ENCODE results near the gene IGF2R. TPM values are rescaled to one million over a fixed set of nuclear protein-coding genes. Genes with fewer than 3 reads are reported as not detected.

IGF2R gene
- total and polyA plus RNA-seq, 2 of the 13 experiments (the other 11 are each of a cell fraction or from before 2014, with no cell fraction given) = 38.3 to 70.0 TPM

DNA sequence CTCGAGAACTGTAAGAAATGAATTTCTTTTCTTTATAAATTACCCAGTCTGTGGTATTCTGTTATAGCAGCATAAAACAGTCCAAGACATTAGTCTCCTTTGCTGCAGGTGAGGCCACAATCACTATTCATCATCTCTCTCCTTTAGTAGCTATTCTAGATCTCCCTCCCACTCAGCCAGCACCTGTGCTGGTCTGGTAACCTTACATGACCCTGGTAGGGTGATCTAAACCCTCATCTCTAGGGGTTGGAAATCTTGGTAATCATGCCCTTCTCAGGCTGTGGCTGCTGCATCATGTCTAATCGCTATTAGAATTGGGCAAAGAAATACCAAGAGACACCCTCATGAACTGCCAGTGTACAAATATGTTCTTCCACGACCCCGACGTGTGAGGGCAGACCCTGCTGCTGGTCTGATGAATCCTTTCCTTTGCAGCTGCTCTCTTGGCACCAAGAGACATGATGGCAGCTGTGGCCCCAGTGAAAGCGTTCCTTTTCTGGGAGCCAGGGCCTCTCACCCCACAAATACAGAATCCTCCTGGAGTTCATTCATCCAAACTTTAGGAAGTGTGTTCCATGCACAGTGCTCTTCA, 23.0 kb upstream of the IGF2R start:
- peaks cover 19% of the 10 kb centered on the region for H3K9me3 ChIP-seq (ENCODE audit: low read length)
- peaks cover 18% of the 10 kb centered on the region for H3K4me1 ChIP-seq (ENCODE audit: insufficient read depth, low read length)
- FAIRE-seq = no peak
- H3K27ac ChIP-seq (ENCODE audit: extremely low read length, insufficient read depth, low read length) = no peak overlapping the region
- TF ChIP-seq, protein P1, sequence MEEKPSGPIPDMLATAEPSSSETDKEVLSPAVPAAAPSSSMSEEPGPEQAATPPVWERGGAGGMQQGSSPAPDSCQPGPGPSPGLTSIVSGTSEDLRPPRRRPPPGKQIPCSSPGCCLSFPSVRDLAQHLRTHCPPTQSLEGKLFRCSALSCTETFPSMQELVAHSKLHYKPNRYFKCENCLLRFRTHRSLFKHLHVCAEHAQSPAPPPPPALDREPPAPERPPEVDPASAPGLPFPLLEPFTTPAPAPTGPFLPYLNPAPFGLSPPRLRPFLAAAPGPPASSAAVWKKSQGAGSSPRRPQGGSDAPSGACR (CRISPR knock-in tag; IDR thresholded peaks at IDR 0.05) = no peak
- in situ Hi-C loops (cut with HindIII; ENCODE audit: extremely low pct_ligation_motif_present, low pct_unique_long_range_greater_than_20kb) (no loop called here), intact Hi-C loops (cut with micrococcal nuclease; ENCODE audit: unreplicated experiment) (no loop called here)
- H2AFZ ChIP-seq (ENCODE audit: low read length) = no peak overlapping the region
- no peak for DNase-seq (ENCODE audit: low spot score)
- 7% methylated on average over 6 of the region's 6 CpGs for WGBS (ENCODE audit: low lambda C conversion rate)
- no peaks in the 10 kb centered on the region for H3K79me2 ChIP-seq (ENCODE audit: insufficient read depth, low read length)
- H3K4me3 ChIP-seq (replicated peaks in 1 of 3; ENCODE audit: insufficient read depth in 1 of 3, low read depth in 2 of 3, low read length in 3 of 3) = no peak overlapping the region
- no peaks in the 10 kb centered on the region for H3K36me3 ChIP-seq (replicated peaks in 1 of 2; ENCODE audit: control insufficient read depth in 1 of 2, insufficient read depth in 2 of 2, low read length in 2 of 2)
- ChIA-PET CTCF (ENCODE audit: low intra/inter-chr PET ratio, low total read pairs) (no interaction called here), POLR2A (no interaction called here)
- no peak overlapping the region for H3K4me2 ChIP-seq (ENCODE audit: low read depth, low read length)
- no peaks in the 10 kb centered on the region for H4K20me1 ChIP-seq (ENCODE audit: insufficient read depth, low read length)
- H3K27me3 ChIP-seq (ENCODE audit: control insufficient read depth in 1 of 2, insufficient read depth in 2 of 2, low read length in 2 of 2) = peaks cover 1 to 18% of the 10 kb centered on the region in 2 experiments; a peak in 3 of 5 replicates
- no peak overlapping the region for H3K9ac ChIP-seq (ENCODE audit: insufficient read depth, low read depth, low read length)
- no TSS peak for BruUV-seq (replicated peaks)
- ATAC-seq = no peak

DNA sequence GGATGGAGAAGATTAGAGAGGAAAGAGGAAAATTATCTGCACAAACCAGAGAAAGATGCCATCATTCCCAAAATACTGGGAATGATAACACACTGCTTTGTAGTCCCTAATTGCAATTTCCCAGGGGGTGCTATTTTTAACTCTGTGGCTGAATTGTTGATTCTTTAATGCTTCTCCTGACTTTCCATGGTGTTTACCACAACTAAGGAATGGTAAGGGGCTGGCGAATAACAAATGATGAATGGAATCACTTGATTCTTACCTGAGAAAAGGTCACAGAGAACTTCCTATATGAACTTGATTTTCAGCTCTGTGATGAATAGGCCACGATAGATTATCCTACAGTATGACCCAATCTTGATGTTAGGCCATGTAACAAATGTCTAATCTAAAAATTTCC, 22.0 kb upstream of the IGF2R start:
- no peak overlapping the region for H2AFZ ChIP-seq (ENCODE audit: low read length)
- intact Hi-C loops (cut with micrococcal nuclease; ENCODE audit: unreplicated experiment) (no loop called here), in situ Hi-C loops (cut with HindIII; ENCODE audit: extremely low pct_ligation_motif_present, low pct_unique_long_range_greater_than_20kb) (no loop called here)
- WGBS (ENCODE audit: low lambda C conversion rate) = 2% methylated on average over 2 of the region's 2 CpGs
- no TSS peak for BruUV-seq (replicated peaks)
- FAIRE-seq (no peak), DNase-seq (ENCODE audit: low spot score) (no peak), ATAC-seq (no peak)
- no peak overlapping the region for H3K27ac ChIP-seq (ENCODE audit: extremely low read length, insufficient read depth, low read length)
- no peak overlapping the region for H3K9ac ChIP-seq (ENCODE audit: insufficient read depth, low read depth, low read length)
- no peak overlapping the region for H3K4me2 ChIP-seq (ENCODE audit: low read depth, low read length)
- H3K4me3 ChIP-seq (replicated peaks in 1 of 3; ENCODE audit: insufficient read depth in 1 of 3, low read depth in 2 of 3, low read length in 3 of 3) = no peak overlapping the region
- no peaks in the 10 kb centered on the region for H4K20me1 ChIP-seq (ENCODE audit: insufficient read depth, low read length)
- peaks cover 0 to 27% of the 10 kb centered on the region in 2 experiments for H3K27me3 ChIP-seq (ENCODE audit: control insufficient read depth in 1 of 2, insufficient read depth in 2 of 2, low read length in 2 of 2)
- no peaks in the 10 kb centered on the region for H3K79me2 ChIP-seq (ENCODE audit: insufficient read depth, low read length)
- CTCF ChIA-PET (ENCODE audit: low intra/inter-chr PET ratio, low total read pairs) = no interaction called here
- H3K9me3 ChIP-seq (ENCODE audit: low read length) = peaks cover 19% of the 10 kb centered on the region
- peaks cover 23% of the 10 kb centered on the region for H3K4me1 ChIP-seq (ENCODE audit: insufficient read depth, low read length)
- H3K36me3 ChIP-seq (replicated peaks in 1 of 2; ENCODE audit: control insufficient read depth in 1 of 2, insufficient read depth in 2 of 2, low read length in 2 of 2) = no peaks in the 10 kb centered on the region
- POLR2A ChIA-PET = no interaction called here
- TF ChIP-seq, protein P2, sequence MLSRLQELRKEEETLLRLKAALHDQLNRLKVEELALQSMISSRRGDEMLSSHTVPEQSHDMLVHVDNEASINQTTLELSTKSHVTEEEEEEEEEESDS (CRISPR knock-in tag; IDR thresholded peaks at IDR 0.05; ENCODE audit: borderline replicate concordance) = no peak
- TF ChIP-seq TEAD2 (CRISPR knock-in tag; IDR thresholded peaks at IDR 0.05) (no peak), MED1 (CRISPR knock-in tag; IDR thresholded peaks at IDR 0.05) (no peak)
- TF ChIP-seq, protein P3, sequence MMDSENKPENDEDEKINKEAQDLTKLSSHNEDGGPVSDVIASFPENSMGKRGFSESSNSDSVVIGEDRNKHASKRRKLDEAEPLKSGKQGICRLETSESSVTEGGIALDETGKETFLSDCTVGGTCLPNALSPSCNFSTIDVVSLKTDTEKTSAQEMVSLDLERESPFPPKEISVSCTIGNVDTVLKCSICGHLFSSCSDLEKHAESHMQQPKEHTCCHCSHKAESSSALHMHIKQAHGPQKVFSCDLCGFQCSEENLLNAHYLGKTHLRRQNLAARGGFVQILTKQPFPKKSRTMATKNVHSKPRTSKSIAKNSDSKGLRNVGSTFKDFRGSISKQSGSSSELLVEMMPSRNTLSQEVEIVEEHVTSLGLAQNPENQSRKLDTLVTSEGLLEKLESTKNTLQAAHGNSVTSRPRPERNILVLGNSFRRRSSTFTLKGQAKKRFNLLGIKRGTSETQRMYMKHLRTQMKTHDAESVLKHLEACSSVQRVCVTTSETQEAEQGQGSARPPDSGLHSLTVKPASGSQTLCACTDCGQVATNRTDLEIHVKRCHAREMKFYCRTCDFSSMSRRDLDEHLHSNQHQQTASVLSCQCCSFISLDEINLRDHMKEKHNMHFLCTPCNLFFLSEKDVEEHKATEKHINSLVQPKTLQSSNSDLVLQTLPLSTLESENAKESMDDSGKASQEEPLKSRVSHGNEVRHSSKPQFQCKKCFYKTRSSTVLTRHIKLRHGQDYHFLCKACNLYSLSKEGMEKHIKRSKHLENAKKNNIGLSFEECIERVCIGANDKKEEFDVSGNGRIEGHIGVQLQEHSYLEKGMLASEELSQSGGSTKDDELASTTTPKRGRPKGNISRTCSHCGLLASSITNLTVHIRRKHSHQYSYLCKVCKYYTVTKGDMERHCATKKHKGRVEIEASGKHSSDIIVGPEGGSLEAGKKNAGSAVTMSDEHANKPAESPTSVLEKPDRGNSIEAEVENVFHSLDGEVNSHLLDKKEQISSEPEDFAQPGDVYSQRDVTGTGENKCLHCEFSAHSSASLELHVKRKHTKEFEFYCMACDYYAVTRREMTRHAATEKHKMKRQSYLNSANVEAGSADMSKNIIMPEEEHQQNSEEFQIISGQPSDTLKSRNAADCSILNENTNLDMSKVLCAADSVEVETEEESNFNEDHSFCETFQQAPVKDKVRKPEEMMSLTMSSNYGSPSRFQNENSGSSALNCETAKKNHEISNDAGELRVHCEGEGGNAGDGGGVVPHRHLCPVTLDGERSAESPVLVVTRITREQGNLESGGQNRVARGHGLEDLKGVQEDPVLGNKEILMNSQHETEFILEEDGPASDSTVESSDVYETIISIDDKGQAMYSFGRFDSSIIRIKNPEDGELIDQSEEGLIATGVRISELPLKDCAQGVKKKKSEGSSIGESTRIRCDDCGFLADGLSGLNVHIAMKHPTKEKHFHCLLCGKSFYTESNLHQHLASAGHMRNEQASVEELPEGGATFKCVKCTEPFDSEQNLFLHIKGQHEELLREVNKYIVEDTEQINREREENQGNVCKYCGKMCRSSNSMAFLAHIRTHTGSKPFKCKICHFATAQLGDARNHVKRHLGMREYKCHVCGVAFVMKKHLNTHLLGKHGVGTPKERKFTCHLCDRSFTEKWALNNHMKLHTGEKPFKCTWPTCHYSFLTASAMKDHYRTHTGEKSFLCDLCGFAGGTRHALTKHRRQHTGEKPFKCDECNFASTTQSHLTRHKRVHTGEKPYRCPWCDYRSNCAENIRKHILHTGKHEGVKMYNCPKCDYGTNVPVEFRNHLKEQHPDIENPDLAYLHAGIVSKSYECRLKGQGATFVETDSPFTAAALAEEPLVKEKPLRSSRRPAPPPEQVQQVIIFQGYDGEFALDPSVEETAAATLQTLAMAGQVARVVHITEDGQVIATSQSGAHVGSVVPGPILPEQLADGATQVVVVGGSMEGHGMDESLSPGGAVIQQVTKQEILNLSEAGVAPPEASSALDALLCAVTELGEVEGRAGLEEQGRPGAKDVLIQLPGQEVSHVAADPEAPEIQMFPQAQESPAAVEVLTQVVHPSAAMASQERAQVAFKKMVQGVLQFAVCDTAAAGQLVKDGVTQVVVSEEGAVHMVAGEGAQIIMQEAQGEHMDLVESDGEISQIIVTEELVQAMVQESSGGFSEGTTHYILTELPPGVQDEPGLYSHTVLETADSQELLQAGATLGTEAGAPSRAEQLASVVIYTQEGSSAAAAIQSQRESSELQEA (CRISPR knock-in tag; IDR thresholded peaks at IDR 0.05; ENCODE audit: not compliant biosample characterization) = no peak

Data from HepG2 (cell line).